Lung (tissue), 12 donors: Measurements from ENCODE around the gene DHRS1. TPM values are rescaled to one million over a fixed set of nuclear protein-coding genes. Genes with fewer than 3 reads are reported as not detected.
A peak's percentile ranks its signal among the peaks of the same experiment; 100 is the strongest.

Experiments used
- ATAC-seq: fragments of 200-7000 bp; cut with Tn5 transposase; one replicate; pipeline ENCODE4 v1.9.1; 2020; ENCODE audit warnings: moderate number of reproducible peaks; ENCODE audit not compliant: insufficient read depth, low FRiP score
- DNase-seq, 3 donors: peaks; one replicate each; pipeline ENCODE4 v3.0.0-alpha.2; 2013 to 2017
- H3K27ac ChIP-seq, 2 donors: one replicate each; pipeline ENCODE4 v1.5.1; 2013; ENCODE audit warnings: mild to moderate bottlenecking in 2 of 2, moderate library complexity in 2 of 2, control low read depth in 1 of 2, inconsistent platforms in 1 of 2, low read depth in 1 of 2, low read length in 1 of 2
- H3K27me3 ChIP-seq, 3 donors: one replicate each; pipeline ENCODE4 v1.5.1; 2013; ENCODE audit warnings: low read length in 2 of 3; ENCODE audit not compliant: control insufficient read depth in 3 of 3, insufficient read depth in 3 of 3
- H3K36me3 ChIP-seq, 4 donors: one replicate each; pipeline ENCODE4 v1.5.1; 2013; ENCODE audit warnings: low read length in 4 of 4, mild to moderate bottlenecking in 1 of 4, moderate library complexity in 1 of 4; ENCODE audit not compliant: control insufficient read depth in 4 of 4, insufficient read depth in 4 of 4
- H3K4me1 ChIP-seq, 5 donors: one replicate each; pipeline ENCODE4 v1.5.1; 2013; ENCODE audit warnings: low read length in 5 of 5, mild to moderate bottlenecking in 2 of 5, moderate library complexity in 1 of 5; ENCODE audit not compliant: control insufficient read depth in 5 of 5, insufficient read depth in 5 of 5
- H3K4me3 ChIP-seq: one replicate; pipeline ENCODE4 v1.5.1; 2013; ENCODE audit warnings: mild to moderate bottlenecking, control low read depth, moderate library complexity
- H3K9ac ChIP-seq, 2 donors: one replicate each; pipeline ENCODE4 v1.5.1; 2013; ENCODE audit warnings: low read length in 2 of 2, control low read depth in 1 of 2; ENCODE audit not compliant: insufficient read depth in 1 of 2
- H3K9me3 ChIP-seq, 4 donors: one replicate each; pipeline ENCODE4 v1.5.1; 2013; ENCODE audit warnings: low read length in 3 of 4, mild to moderate bottlenecking in 1 of 4, moderate library complexity in 1 of 4; ENCODE audit not compliant: control insufficient read depth in 4 of 4, insufficient read depth in 3 of 4
- WGBS, 2 donors: extraction: QIAGEN DNeasy Blood & Tissue Kit; methylation state at CpG; one replicate each; pipeline ENCODE4 v1.1.7; 2013; 5-methylcytosine and 5-hydroxymethylcytosine counted together
- polyA plus RNA-seq, 2 donors: library from polyadenylated mRNA; stranded (reverse); fragments of 200-250 nt; gene quantifications; one replicate each; pipeline ENCODE4 v1.2.1, GENCODE V29; 2013
- total RNA-seq, 2 donors: library from RNA; depleted of rRNA in 1 of 2; stranded (reverse); fragments of >200 nt in 1 of 2; gene quantifications; one replicate each; pipeline ENCODE4 v1.2.1, GENCODE V29; 2014 to 2021
- TF ChIP-seq, protein P1 (sequence below): IDR thresholded peaks from 2 replicates; pipeline ENCODE4 v1.5.1; 2012; ENCODE audit warnings: mild to moderate bottlenecking; ENCODE audit errors: control extremely low read depth, extremely low read depth
- donor health status: control.
- donor health status: control.
- donor health status: Bipolar disorder and iron deficiency.
- donor health status: healthy.
- donor health status: DM: yes; HTN: yes; CAD: no.

DHRS1 gene
- total and polyA plus RNA-seq, 4 donors = 20.6 to 27.8 (median 22.4) TPM

DNA sequence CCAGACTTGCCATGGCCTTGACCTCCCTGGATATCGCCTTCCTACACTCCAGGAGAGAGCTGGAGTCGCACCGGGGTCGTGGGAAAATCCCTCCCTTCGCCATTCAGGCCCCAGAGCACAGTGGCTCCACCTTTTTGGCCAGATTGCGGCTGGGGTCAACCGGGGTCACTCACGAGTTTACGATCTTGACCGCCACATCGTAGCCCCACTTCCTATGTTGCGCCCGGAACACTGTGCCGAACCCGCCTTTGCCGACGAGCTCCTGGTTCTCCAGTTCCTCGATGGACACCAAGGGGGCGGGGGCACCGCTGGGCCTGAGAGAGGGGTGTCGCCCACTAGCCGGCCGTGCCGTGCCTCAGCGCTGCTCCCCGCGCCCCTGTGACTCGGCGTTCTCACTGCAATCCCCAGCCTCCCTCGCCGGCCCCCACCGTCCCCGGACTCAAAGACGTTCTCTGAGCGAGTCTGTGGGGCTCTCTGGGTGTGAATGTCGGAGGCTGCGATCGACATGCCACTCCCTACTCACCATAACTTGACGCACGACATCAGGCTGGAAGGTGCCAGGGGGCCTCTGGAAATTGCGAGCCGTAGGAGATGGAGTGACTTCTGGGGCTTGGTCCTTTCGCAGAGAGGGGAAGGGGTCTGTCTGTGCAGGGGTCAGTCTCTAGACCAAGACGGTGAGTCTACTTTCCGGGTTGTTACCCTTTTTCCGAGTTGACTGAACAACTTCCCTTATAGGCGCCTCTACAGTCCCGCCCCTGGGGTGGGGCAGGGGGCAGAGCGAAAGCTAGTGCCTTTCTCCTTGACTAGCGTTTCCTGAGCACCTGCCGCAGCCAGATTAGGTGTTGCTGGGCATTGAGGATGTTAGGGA, 39.9 kb upstream of the DHRS1 start, which contains the start of gene RIPK3:
Gene RIPK3, minus strand, starts transcription at position 708 of the 868 bp plus-strand sequence. Its CDS starts 165 bp downstream, at position 543.
- DNase-seq (peak in 2 of 3 donors; percentile 18 to 38), ATAC-seq (peak; percentile 66)
- peak within 1 kb of the TSS in 1 of 2 donors; percentile 80 for H3K27ac ChIP-seq
- TF ChIP-seq, protein P1, sequence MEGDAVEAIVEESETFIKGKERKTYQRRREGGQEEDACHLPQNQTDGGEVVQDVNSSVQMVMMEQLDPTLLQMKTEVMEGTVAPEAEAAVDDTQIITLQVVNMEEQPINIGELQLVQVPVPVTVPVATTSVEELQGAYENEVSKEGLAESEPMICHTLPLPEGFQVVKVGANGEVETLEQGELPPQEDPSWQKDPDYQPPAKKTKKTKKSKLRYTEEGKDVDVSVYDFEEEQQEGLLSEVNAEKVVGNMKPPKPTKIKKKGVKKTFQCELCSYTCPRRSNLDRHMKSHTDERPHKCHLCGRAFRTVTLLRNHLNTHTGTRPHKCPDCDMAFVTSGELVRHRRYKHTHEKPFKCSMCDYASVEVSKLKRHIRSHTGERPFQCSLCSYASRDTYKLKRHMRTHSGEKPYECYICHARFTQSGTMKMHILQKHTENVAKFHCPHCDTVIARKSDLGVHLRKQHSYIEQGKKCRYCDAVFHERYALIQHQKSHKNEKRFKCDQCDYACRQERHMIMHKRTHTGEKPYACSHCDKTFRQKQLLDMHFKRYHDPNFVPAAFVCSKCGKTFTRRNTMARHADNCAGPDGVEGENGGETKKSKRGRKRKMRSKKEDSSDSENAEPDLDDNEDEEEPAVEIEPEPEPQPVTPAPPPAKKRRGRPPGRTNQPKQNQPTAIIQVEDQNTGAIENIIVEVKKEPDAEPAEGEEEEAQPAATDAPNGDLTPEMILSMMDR = no peak
- H3K27me3 ChIP-seq = peaks cover 0 to 65% (median 48%) of the 10 kb centered on the region in 3 donors
- WGBS, 2 donors = 6% methylated on average over 51 of the region's 51 CpGs
- peaks cover 0 to 22% (median 11%) of the 10 kb centered on the region in 5 donors for H3K4me1 ChIP-seq
- peaks cover 0 to 5% (median 0%) of the 10 kb centered on the region in 4 donors for H3K36me3 ChIP-seq
- peak within 1 kb of the TSS; percentile 44 for H3K4me3 ChIP-seq
- peak within 1 kb of the TSS; percentile 5 to 44 for H3K9ac ChIP-seq
- H3K9me3 ChIP-seq = no peaks in the 10 kb centered on the region

DNA sequence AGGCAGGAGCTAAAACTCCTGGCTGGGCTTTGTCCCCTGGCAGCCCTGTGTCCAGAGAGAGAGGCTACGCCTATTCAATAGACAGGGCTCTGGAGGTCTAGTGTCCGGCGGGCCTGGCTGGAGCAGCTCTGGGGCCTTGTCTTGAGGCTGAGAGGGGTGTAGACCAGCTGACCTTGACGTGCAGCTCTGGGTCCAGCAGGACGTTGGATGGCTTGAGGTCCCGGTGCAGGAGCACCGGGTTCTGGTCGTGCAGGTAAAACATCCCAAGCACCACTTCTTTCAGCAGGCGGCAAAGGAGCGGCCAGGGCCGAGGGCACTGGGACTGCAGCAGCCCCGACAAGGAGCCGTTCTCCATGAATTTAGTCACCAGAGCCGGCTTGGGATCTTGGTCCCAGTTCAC, 39.3 kb upstream of the DHRS1 start:
- Histone ChIP-seq H3K4me3 (no peak overlapping the region), H3K27me3 (peaks cover 0 to 69% (median 52%) of the 10 kb centered on the region in 3 donors), H3K36me3 (peaks cover 0 to 5% (median 0%) of the 10 kb centered on the region in 4 donors), H3K4me1 (peaks cover 0 to 22% (median 15%) of the 10 kb centered on the region in 5 donors), H3K9ac (peak overlapping the region in 1 of 2 donors; percentile 5), H3K9me3 (no peaks in the 10 kb centered on the region), H3K27ac (peak overlapping the region in 1 of 2 donors; percentile 80)
- 76 to 80% methylated on average over 14 of the region's 14 CpGs for WGBS, 2 donors
- TF ChIP-seq, protein P1 = no peak
- DNase-seq = no peak
- no peak for ATAC-seq

DNA sequence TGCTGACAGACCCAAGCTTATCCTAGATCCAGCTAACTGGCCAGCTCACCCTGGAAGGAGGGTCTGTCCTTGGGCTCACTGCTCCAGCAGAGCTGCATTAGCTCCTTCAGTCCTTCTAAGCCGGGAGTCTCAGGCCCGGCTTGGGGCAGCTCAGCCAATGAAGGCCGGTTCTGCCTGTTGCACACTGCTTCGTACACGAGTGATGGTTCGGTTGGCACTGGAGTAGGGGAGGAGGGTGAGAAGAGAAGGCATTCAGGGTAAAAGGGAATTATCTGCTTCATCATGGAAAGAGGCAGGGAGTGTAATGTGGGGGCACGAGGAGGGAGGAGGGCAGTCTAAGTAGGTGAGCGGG, 38.2 kb upstream of the DHRS1 start:
- ATAC-seq = no peak
- DNase-seq = no peak

More for the DNA sequence above, 38.2 kb upstream of the DHRS1 start:
- Histone ChIP-seq H3K27ac (no peak overlapping the region), H3K4me3 (no peak overlapping the region), H3K36me3 (peaks cover 0 to 5% (median 0%) of the 10 kb centered on the region in 4 donors), H3K27me3 (peaks cover 0 to 71% (median 54%) of the 10 kb centered on the region in 3 donors), H3K9me3 (no peaks in the 10 kb centered on the region), H3K9ac (no peak overlapping the region), H3K4me1 (peaks cover 0 to 23% (median 15%) of the 10 kb centered on the region in 5 donors)
- 95 to 96% methylated on average over 8 of the region's 8 CpGs for WGBS, 2 donors
- TF ChIP-seq, protein P1 = no peak
